Gastrocnemius medialis (tissue), 4 donors: ENCODE results near the gene ZDHHC17.

Source experiments
- CTCF ChIP-seq, 5 experiments: fragments of 450-650 bp in 3 of 5; fragments of 200-600 bp in 2 of 5; sonication (generic) in 2 of 5; IDR thresholded peaks in 4 of 5; conservative IDR thresholded peaks in 1 of 5; 1 replicate in 4 of 5; 2 replicates in 1 of 5; pipeline ENCODE4 v1.5.1; 2016 to 2019; ENCODE audit warnings: antibody characterized with exemption in 5 of 5, mild to moderate bottlenecking in 3 of 5, moderate library complexity in 3 of 5
- POLR2A ChIP-seq, 2 donors: fragments of 450-650 bp; IDR thresholded peaks; one replicate each; pipeline ENCODE4 v1.6.1; 2017; ENCODE audit warnings: antibody characterized with exemption in 2 of 2, mild to moderate bottlenecking in 2 of 2, moderate library complexity in 2 of 2

GRCh38 chr12:76898442-76898841, 134.5 kb downstream of the ZDHHC17 start:
- no peak for TF ChIP-seq CTCF (IDR thresholded peaks at IDR 0.05 in 4 of 5, conservative IDR thresholded peaks at IDR 0.05 in 1 of 5)
- no peak for TF ChIP-seq POLR2A (IDR thresholded peaks at IDR 0.05)
